ENCODE results near the gene IGIP.

IGIP gene

DNA sequence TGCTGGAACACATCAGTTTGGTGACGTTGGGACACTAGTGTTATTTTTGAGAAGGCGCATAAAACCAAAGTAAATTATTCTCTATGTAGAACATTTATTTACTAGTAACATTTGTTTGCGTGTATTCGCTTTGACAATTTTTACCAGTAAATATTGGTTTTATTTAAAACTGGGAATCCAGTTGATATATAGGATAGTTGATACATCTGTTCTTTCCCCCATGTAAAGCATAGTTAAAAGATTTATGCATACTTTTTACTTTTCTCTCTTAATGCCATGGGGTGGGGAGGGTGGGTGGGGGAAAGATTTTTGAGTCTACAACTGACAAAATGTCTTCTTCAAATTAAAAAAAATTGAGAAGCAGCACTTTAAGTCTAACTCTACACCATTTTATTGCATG is at the start of gene IGIP:
Gene IGIP, plus strand, starts transcription at position 301 of the 400 bp plus-strand sequence. CDS start 2,540 bp downstream, outside the sequence.
- H3K36me3 ChIP-seq = no peaks in the 10 kb centered on the region
- H3K4me3 ChIP-seq (ENCODE audit: low read depth in 1 of 2, low read length in 1 of 2) = no peak within 1 kb of the TSS
- H3K27me3 ChIP-seq = peaks cover 27% of the 10 kb centered on the region
- H3K9me3 ChIP-seq = no peaks in the 10 kb centered on the region
- H3K4me1 ChIP-seq (ENCODE audit: control insufficient read depth in 1 of 2, insufficient read depth in 1 of 2, low read depth in 1 of 2, low read length in 1 of 2) = no peaks in the 10 kb centered on the region
- TF ChIP-seq, protein P1, sequence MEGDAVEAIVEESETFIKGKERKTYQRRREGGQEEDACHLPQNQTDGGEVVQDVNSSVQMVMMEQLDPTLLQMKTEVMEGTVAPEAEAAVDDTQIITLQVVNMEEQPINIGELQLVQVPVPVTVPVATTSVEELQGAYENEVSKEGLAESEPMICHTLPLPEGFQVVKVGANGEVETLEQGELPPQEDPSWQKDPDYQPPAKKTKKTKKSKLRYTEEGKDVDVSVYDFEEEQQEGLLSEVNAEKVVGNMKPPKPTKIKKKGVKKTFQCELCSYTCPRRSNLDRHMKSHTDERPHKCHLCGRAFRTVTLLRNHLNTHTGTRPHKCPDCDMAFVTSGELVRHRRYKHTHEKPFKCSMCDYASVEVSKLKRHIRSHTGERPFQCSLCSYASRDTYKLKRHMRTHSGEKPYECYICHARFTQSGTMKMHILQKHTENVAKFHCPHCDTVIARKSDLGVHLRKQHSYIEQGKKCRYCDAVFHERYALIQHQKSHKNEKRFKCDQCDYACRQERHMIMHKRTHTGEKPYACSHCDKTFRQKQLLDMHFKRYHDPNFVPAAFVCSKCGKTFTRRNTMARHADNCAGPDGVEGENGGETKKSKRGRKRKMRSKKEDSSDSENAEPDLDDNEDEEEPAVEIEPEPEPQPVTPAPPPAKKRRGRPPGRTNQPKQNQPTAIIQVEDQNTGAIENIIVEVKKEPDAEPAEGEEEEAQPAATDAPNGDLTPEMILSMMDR (IDR thresholded peaks at IDR 0.05) = no peak
- H3K27ac ChIP-seq = no peak within 1 kb of the TSS

DNA sequence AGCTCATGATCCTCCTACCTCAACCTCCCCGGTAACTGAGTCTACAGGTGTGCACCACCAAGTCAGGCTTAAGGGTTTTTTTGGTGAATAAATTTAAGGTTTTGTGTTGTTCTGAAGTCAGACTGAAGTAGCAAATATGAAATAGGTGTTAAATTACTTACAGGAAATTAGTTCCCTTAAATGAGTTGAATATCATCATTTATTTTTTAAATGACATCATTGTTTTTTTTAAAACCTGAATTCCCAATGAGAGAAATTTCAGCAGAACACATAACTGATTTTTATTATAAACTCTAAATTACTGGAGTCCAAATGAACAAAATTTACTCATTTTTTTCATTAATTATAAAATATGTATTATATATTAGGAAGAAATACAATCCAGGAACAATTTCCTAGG is 49.6 kb upstream of the IGIP start:
- Histone ChIP-seq H3K9me3 (no peaks in the 10 kb centered on the region), H3K4me3 (ENCODE audit: low read depth in 1 of 2, low read length in 1 of 2) (no peak overlapping the region), H3K27ac (no peak overlapping the region), H3K27me3 (peaks cover 91% of the 10 kb centered on the region), H3K4me1 (ENCODE audit: control insufficient read depth in 1 of 2, insufficient read depth in 1 of 2, low read depth in 1 of 2, low read length in 1 of 2) (no peaks in the 10 kb centered on the region), H3K36me3 (no peaks in the 10 kb centered on the region)
- TF ChIP-seq, protein P1 (IDR thresholded peaks at IDR 0.05) = no peak

DNA sequence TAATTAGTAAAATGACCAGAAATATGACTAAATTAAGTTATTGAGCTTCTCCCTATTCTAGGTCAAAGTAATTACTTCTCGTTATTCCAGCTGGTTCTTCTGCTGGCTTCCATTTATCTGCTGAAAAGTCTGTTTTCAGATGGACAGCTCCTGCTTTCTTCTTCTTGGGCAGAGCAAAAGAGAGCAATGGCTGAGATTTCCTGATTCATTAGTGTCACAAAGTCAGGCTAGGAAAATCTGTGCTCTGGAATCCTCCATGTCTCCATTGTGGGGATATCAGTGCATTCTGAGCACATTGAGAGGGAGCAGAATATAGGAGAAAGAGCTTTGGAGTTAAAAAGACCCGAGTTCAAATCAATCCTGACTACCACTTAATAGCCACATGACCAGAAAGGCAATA is 48.9 kb upstream of the IGIP start:
- Histone ChIP-seq H3K9me3 (no peaks in the 10 kb centered on the region), H3K4me3 (ENCODE audit: low read depth in 1 of 2, low read length in 1 of 2) (no peak overlapping the region), H3K27me3 (peaks cover 91% of the 10 kb centered on the region), H3K36me3 (no peaks in the 10 kb centered on the region), H3K4me1 (ENCODE audit: control insufficient read depth in 1 of 2, insufficient read depth in 1 of 2, low read depth in 1 of 2, low read length in 1 of 2) (no peaks in the 10 kb centered on the region), H3K27ac (no peak overlapping the region)
- TF ChIP-seq, protein P1 (IDR thresholded peaks at IDR 0.05) = no peak

DNA sequence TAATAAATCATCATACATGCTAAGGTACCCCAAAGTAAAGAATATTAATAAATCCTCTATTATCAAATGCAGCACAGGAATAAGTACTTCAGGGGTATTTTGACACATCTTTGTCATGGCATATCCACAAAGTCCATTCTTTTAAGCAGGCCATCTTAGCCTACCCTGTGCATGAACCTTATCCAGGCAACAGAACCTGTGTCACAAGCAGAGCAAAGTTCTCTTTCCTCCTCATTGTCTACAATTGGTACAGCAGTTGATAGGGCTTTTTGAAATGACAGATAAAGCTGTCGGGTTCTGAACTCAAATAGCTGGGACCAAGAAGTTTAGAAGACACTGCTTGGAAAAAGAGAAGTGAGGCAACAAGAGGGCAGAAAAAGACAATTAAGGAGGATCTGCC is 42.6 kb upstream of the IGIP start:
- Histone ChIP-seq H3K9me3 (no peaks in the 10 kb centered on the region), H3K4me1 (ENCODE audit: control insufficient read depth in 1 of 2, insufficient read depth in 1 of 2, low read depth in 1 of 2, low read length in 1 of 2) (no peaks in the 10 kb centered on the region), H3K4me3 (ENCODE audit: low read depth in 1 of 2, low read length in 1 of 2) (no peak overlapping the region), H3K36me3 (no peaks in the 10 kb centered on the region), H3K27me3 (peaks cover 95% of the 10 kb centered on the region), H3K27ac (no peak overlapping the region)
- TF ChIP-seq, protein P1 (IDR thresholded peaks at IDR 0.05) = no peak

DNA sequence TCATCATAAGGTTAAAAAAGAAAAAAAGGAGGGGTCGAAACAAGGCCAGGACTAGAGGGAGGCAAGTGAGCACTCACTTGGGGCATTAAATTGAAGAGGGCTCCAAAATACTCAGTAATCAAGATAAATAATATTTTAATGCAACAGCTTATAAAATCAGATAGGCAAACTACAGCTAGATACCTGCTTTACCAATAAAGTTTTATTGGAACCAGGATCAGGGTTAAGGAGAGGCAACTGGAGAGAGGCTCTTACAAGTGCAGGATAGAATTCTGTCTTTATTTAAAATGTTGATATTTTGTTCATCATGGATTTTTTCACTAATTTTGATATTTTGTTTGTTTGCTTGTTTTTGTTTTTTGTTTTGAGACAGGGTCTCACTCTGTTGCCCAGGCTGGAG is 42.1 kb upstream of the IGIP start:
- no peaks in the 10 kb centered on the region for H3K4me1 ChIP-seq (ENCODE audit: control insufficient read depth in 1 of 2, insufficient read depth in 1 of 2, low read depth in 1 of 2, low read length in 1 of 2)
- H3K4me3 ChIP-seq (ENCODE audit: low read depth in 1 of 2, low read length in 1 of 2) = no peak overlapping the region
- H3K27ac ChIP-seq = no peak overlapping the region
- TF ChIP-seq, protein P1 (IDR thresholded peaks at IDR 0.05) = no peak
- H3K9me3 ChIP-seq = no peaks in the 10 kb centered on the region
- no peaks in the 10 kb centered on the region for H3K36me3 ChIP-seq
- H3K27me3 ChIP-seq = peaks cover 95% of the 10 kb centered on the region

DNA sequence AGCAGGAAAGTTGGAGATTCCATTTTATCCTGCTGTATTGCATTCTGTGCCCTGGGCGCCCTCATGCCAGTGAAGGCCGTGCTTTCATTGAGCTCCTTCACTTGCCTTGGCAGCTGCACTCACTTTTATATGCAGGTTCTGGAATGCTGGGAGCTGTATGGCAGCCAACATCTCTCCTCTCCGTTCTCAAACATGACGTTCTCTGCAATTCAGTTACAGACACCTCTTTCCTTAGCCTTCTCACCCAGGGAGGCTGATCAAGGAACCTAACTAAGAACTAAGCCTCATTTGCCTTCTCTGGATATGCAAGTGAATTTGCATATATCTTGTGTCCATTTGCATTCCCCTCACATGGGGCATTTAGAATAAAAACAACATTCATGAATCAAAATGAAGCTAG is 41.2 kb upstream of the IGIP start:
- TF ChIP-seq, protein P1 (IDR thresholded peaks at IDR 0.05) = no peak
- Histone ChIP-seq H3K27ac (no peak overlapping the region), H3K4me3 (ENCODE audit: low read depth in 1 of 2, low read length in 1 of 2) (no peak overlapping the region)

More for the DNA sequence above, 41.2 kb upstream of the IGIP start:
- Histone ChIP-seq H3K27me3 (peaks cover 97% of the 10 kb centered on the region), H3K9me3 (no peaks in the 10 kb centered on the region), H3K4me1 (ENCODE audit: control insufficient read depth in 1 of 2, insufficient read depth in 1 of 2, low read depth in 1 of 2, low read length in 1 of 2) (no peaks in the 10 kb centered on the region), H3K36me3 (no peaks in the 10 kb centered on the region)
